ENCODE results near the gene NT5DC3.

NT5DC3 gene

GRCh38 chr12:103806803-103807202 lies 34.2 kb downstream of the NT5DC3 start:
- no peak for DNase-seq

- no peak for DNase-seq
Observed at GRCh38 chr12:103805655-103806360, 35.2 kb downstream of the NT5DC3 start.

- DNase-seq, result no peak
Observed at GRCh38 chr12:103803847-103804246, 37.2 kb downstream of the NT5DC3 start.

- no peak for DNase-seq
Observed at GRCh38 chr12:103802586-103802886, 38.5 kb downstream of the NT5DC3 start.

- DNase-seq, result no peak
Observed at GRCh38 chr12:103801709-103802585, 39.1 kb downstream of the NT5DC3 start.

GRCh38 chr12:103799857-103800771 lies 40.9 kb downstream of the NT5DC3 start:
- DNase-seq, result no peak

- DNase-seq, result no peak
Observed at GRCh38 chr12:103799504-103799856, 41.6 kb downstream of the NT5DC3 start.

- no peak for DNase-seq
Observed at GRCh38 chr12:103798586-103798985, 42.4 kb downstream of the NT5DC3 start.

GRCh38 chr12:103794309-103795213 lies 46.5 kb downstream of the NT5DC3 start:
- DNase-seq, result no peak

- no peak for DNase-seq
Observed at GRCh38 chr12:103793512-103794045, 47.5 kb downstream of the NT5DC3 start.

GRCh38 chr12:103793046-103793445 lies 48.0 kb downstream of the NT5DC3 start:
- DNase-seq, result no peak

GRCh38 chr12:103791350-103791920 lies 49.6 kb downstream of the NT5DC3 start:
- no peak for DNase-seq

- no peak for DNase-seq
Observed at GRCh38 chr12:103786201-103786600, 54.8 kb downstream of the NT5DC3 start.

- no peak for DNase-seq
Observed at GRCh38 chr12:103785243-103786031, 55.6 kb downstream of the NT5DC3 start.

GRCh38 chr12:103783744-103784664 lies 57.0 kb downstream of the NT5DC3 start:
- no peak for DNase-seq

- DNase-seq, result no peak
Observed at GRCh38 chr12:103782399-103782798, 58.6 kb downstream of the NT5DC3 start.

GRCh38 chr12:103780992-103781391 lies 60.0 kb downstream of the NT5DC3 start:
- no peak for DNase-seq

GRCh38 chr12:103780093-103780440 lies 61.0 kb downstream of the NT5DC3 start:
- no peak for DNase-seq

- DNase-seq, result no peak
Observed at GRCh38 chr12:103779410-103780092, 61.5 kb downstream of the NT5DC3 start.

All from NK-92 treated with Interleukin-12 subunit alpha and Interleukin-12 subunit beta, amount 100 ng/mL, for 24 hours (cell line).